ENCODE results near the gene RASA3.

DNA sequence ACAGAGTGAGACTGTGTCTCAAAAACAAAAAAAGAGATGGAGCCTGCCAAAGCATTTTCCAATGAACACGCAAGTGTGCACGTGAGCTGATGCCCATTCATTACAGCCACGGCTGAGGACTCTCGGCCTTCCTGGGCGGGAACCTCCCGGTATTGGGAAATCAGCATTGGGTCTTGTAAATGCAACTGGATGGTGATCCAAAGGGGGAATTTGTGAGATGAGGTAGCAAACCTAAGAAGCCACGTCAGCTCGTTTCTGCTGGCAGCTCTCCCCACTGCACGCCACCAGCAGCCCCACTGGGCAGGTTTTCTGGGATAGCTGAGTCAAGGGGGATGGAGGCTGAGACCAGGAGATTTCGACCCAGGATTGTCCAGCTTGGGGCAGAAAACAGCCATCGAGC lies 170.0 kb downstream of the RASA3 start:
- TF ChIP-seq, protein P1, sequence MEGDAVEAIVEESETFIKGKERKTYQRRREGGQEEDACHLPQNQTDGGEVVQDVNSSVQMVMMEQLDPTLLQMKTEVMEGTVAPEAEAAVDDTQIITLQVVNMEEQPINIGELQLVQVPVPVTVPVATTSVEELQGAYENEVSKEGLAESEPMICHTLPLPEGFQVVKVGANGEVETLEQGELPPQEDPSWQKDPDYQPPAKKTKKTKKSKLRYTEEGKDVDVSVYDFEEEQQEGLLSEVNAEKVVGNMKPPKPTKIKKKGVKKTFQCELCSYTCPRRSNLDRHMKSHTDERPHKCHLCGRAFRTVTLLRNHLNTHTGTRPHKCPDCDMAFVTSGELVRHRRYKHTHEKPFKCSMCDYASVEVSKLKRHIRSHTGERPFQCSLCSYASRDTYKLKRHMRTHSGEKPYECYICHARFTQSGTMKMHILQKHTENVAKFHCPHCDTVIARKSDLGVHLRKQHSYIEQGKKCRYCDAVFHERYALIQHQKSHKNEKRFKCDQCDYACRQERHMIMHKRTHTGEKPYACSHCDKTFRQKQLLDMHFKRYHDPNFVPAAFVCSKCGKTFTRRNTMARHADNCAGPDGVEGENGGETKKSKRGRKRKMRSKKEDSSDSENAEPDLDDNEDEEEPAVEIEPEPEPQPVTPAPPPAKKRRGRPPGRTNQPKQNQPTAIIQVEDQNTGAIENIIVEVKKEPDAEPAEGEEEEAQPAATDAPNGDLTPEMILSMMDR (conservative IDR thresholded peaks at IDR 0.05; ENCODE audit: low read length), result no peak
- no peak for TF ChIP-seq EZH2phosphoT487 (IDR thresholded peaks at IDR 0.05; ENCODE audit: borderline replicate concordance, low read depth, low read length)
